A673 (cell line): ENCODE data around the gene RHOXF2.

Source experiments
- EZH2 ChIP-seq: fragments of 200-600 bp; sonication (generic); IDR thresholded peaks from 2 replicates; pipeline ENCODE4 v1.6.1; 2017; ENCODE audit warnings: borderline replicate concordance, low read depth, mild to moderate bottlenecking, mixed read lengths, antibody characterized with exemption, low read length; ENCODE audit not compliant: poor library complexity, severe bottlenecking
- TF ChIP-seq, protein P1 (sequence below): fragments of 300-800, 200-600 bp; sonication (generic); conservative IDR thresholded peaks from 2 replicates; pipeline ENCODE4 v1.5.1; 2017; ENCODE audit warnings: low read depth, mild to moderate bottlenecking, antibody characterized with exemption, low read length, moderate library complexity, mixed read lengths

GRCh38 chrX:120115438-120115963, 42.9 kb upstream of the RHOXF2 start, which contains the start of gene RHOXF1:
- TF ChIP-seq, protein P1, sequence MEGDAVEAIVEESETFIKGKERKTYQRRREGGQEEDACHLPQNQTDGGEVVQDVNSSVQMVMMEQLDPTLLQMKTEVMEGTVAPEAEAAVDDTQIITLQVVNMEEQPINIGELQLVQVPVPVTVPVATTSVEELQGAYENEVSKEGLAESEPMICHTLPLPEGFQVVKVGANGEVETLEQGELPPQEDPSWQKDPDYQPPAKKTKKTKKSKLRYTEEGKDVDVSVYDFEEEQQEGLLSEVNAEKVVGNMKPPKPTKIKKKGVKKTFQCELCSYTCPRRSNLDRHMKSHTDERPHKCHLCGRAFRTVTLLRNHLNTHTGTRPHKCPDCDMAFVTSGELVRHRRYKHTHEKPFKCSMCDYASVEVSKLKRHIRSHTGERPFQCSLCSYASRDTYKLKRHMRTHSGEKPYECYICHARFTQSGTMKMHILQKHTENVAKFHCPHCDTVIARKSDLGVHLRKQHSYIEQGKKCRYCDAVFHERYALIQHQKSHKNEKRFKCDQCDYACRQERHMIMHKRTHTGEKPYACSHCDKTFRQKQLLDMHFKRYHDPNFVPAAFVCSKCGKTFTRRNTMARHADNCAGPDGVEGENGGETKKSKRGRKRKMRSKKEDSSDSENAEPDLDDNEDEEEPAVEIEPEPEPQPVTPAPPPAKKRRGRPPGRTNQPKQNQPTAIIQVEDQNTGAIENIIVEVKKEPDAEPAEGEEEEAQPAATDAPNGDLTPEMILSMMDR, result no peak
- TF ChIP-seq EZH2, result no peak
